CD4-positive, alpha-beta T cell treated with Interleukin-17A for 4 hours (primary cell): Measurements from ENCODE around the gene FRMD3.

Source experiments
- DNase-seq: peaks from one replicate; pipeline ENCODE4 v3.0.0-alpha.2; 2020; ENCODE audit warnings: mixed read lengths

FRMD3 gene

DNA sequence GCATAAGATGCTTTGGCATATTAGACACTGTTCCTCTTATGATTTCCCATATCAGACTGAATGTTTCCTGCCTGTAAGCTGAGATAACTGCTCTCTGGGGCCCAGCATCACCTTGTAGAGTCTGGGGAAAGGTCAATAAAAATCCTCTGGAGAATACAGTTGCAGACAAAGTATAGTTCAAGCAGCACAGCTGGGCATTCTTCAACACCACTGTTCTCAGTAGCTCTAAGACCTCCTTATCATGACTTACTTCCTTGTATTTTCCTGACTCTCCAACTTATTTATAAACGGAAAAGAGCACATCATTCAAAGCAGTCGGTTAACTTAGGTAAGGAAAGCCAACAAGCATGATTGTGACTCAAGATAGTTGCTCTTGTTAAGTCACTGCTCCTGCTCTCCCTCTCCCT lies 266.5 kb downstream of the FRMD3 start:
- no peak for DNase-seq

GRCh38 chr9:83270116-83270515 lies 268.1 kb downstream of the FRMD3 start:
- DNase-seq, result no peak

- no peak for DNase-seq
Measured at GRCh38 chr9:83267741-83268140, 270.5 kb downstream of the FRMD3 start.

DNA sequence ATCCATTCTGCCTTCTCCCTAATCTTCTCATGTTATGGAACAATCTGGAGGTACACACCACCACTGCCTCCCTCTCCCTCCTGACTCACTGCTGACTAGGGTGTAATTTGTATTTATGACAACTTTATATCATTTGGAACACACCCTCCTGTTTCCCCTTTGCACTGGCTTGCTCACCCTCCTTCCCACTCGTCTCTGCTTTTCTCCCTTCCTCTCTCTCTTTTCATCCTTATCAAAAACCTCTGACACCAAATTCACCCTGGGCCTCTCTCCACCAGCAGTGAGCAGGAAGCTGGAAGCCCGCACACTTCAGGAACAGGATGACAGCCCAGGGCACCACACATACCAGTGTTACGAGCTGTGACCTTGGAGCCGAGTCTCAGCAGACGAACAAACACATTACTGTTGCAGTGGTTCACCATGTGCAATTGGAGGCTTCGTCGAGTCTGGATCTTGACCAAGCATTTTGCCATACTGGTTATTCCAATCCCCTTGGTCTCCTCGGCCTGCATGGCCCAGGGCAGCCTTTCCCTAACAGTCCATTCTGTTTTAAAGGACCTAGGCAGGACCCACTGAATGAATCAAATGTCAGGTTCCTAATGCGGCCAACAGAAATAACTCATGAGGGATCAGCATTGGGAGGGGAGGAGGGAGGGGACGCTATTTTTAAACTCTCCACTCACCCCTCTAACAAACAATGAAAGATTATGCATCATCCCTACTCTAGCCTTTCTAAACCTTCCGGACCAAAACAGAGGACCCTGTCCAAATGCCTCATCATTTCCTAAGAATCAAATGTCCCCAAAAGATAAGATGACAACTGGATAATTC lies 271.3 kb downstream of the FRMD3 start:
- DNase-seq, result no peak

DNA sequence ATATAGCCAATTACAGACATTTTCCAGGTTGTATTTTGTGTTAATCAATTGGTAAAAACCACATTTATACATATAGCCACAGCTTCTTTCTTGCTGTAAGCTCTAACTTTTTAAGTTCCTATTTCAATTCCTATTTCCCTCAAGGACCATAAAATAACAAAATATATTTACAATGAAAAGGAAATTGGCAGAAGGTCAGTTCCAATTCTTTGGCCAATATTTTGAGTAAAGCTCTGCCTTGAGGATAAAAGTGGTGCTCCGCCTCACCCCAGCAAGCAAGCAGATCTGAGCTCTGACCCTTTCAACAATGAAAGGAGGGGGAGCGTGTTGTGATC lies 271.9 kb downstream of the FRMD3 start:
- no peak for DNase-seq

GRCh38 chr9:83264315-83264714 lies 273.9 kb downstream of the FRMD3 start:
- no peak for DNase-seq

DNA sequence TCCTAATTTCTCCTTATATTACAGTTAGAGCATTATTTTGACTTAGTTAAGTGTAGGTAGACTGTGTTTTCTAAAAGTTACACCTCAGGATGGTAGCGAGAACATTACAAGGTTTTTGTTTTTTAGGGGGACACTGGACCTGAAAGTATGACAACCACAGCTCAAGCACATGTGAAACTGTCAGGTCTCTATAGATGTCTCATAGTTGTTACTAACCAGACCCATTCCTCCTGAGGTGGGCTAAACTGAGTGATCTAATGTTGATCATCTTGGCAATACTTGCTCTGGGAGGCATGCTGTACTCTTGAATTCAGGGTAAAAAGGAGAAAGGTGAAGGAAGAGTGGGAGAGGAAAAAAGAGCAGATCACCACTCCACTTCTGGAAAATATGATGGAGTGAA lies 278.6 kb downstream of the FRMD3 start:
- no peak for DNase-seq

GRCh38 chr9:83257937-83258891 lies 280.0 kb downstream of the FRMD3 start:
- DNase-seq, result no peak

DNA sequence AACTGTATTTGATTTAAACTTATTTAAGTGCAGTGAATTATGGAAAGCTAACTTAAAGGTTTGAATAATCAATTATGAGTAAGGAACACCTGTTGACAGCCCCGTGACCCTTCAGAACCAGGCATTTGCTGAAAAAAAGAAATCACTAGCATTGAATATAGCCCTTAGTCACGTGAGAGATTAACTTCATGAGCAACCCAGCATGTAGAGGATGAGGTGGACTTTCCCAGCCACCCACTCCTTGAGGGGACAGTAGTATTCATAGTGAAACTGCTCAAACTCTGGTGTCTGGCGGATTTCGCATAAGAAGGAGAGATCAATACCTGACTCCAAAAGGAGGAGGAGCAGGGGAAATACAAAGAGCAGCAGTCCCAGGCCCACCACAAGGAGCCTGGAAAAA lies 290.5 kb downstream of the FRMD3 start:
- no peak for DNase-seq

GRCh38 chr9:83245979-83246659 lies 292.1 kb downstream of the FRMD3 start:
- no peak for DNase-seq

DNA sequence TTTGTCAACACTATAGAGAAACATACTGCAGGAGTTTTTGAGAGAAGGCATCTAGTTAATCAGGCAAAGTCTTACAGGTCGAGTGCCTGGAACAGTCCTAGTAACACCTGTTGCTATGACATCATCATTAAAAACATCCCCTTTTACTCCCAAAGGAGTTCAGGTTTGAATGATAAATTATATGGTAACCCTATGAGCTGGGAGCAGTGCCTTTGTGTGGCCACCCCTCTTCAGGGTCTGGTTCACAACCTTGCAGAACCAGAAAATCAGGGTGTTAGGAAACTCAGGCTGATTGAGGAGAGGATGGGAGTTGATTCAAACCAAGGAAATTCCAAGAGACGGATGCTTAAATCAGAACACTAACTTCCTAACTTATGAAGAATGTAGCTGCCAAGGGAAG lies 296.1 kb downstream of the FRMD3 start:
- no peak for DNase-seq

DNA sequence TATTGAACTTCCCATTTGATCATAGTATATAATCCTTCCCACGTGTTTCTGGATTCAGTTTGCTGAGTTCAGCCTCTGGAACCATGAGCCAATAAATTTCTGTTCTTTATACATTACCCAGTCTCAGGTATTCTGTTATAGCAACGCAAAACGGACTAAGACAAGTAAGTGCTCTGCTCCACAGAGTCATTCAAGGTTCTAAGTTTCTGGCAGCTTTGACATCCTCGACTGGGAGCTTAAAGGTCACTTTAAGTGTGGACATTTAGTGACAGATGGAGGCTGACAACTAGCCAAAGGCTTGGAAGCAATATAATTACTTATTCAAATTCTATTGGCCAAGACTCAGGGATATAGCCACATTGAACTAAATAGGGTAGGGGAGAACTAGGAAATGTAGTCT lies 297.5 kb downstream of the FRMD3 start:
- no peak for DNase-seq

GRCh38 chr9:83239747-83240146 lies 298.5 kb downstream of the FRMD3 start:
- no peak for DNase-seq

DNA sequence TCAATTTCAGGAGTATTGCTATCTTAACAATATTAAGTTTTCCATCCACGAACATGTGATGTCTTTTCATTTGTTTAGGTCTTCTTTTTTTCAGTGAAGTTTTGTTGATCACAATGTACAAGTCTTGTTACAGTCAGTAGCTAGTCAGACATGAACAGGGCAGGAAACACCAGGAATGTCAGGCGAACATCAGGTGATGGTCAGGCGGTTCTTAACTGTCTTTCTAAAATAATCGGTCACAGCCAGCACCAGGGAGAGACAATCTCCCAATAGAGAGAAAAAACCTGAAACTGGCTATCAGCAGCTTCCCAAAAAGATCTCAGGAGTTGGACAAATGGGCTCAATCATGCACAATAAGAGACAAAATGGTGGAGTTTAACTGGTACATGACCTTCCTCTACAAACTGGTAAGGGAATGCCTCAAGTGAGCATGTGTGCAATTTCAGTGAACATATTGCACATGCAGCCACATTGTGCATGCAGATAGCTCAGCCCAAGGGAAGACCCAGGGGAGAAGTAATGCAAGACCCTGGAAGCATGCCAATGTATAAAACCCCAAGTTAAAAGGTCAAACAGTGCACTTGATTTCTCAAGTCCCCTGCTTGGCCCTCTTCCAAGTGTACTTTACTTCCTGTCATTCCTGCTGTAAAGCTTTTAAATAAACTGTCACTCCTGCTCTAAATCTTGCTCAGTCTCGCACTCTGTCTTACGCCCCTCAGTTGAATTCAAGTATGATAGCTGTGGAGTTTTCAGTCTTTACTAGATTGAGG lies 299.1 kb downstream of the FRMD3 start:
- no peak for DNase-seq

DNA sequence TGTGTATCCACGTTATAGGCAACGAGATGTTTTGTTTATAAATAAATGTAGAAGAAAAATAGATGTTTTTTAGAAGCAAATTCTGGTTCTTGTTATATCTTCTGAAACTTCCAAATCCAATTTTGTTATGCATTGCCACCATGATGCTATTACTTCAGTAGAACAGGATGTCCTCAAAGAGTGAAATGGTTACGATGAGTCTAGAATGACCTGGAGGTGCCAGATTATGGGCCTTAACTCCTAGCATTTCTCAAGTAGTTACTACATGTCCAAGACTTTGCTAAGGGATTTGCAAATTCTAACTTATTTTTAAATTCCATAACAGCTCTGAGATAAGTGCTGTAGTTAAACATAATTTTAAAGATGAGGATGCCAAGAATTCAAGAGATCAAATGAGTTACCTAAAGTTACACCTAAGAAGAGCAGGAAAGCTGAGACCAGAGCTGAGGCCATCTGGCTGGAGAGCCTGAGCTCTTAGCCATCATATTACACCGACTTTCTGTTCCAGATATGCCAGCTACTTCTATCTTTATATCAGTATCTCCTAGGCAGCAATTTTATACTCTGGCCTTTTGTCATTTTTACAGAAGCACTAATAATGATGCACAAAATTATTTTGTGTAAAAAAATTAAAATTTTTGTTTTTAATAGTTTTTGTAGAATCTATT lies 302.0 kb downstream of the FRMD3 start:
- DNase-seq, result no peak

GRCh38 chr9:83235526-83235925 lies 302.7 kb downstream of the FRMD3 start:
- no peak for DNase-seq

DNA sequence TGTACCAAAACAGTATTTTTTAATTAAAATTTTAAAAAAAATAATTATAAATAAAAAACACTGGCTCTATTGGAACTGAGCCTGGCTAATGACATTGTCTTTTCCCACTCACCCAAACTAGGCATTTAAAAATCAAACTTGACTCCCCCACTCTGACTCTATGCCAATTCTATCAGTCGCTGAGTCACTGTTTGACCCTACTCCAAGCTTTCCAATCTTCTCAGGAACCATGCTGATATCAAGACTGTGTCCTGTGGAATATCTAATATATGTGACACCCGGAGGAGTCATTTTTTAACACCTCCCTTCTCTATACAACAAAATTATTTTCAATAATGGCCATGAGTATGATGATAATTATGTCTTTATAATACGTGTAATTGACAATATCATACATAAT lies 303.7 kb downstream of the FRMD3 start:
- DNase-seq, result no peak

GRCh38 chr9:83233647-83234046 lies 304.6 kb downstream of the FRMD3 start:
- DNase-seq, result no peak

DNA sequence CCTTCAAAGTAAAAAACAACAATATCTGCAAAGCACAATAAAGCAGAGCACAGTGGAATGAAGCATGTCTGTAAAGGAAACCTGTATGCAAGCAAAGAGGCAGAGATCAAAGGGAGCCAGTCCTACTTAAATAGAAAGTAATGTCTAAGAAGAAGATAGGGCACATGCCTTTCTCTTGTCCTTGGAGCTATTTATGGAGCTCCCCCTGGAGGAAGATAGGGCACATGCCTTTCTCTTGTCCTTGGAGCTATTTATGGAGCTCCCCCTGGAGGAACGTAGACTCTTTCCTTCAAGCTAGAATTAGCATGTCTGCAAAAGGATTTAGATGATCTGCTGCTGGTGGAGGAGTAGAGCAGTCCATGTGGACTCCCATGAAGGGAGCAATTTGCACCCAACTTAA lies 307.2 kb downstream of the FRMD3 start:
- DNase-seq, result no peak

DNA sequence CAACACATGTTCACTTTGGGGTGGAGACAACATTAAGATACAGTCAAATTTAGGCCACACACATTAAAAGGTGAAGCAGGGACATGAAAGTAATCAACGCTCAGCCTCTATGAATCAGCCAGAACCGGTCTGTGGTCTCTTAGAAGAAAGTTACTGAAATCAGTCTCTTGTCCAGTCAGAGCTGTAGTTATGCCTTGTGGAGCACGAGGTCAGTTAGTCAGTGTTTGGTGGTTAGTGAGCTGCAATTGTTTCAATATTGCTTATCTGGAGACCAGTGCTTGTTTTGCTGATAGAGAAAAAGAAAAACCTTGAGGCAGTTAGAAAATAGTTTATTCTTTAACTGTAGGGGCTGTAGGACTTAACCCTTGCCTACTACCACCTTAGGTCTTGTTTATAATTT lies 317.5 kb downstream of the FRMD3 start:
- DNase-seq, result no peak

DNA sequence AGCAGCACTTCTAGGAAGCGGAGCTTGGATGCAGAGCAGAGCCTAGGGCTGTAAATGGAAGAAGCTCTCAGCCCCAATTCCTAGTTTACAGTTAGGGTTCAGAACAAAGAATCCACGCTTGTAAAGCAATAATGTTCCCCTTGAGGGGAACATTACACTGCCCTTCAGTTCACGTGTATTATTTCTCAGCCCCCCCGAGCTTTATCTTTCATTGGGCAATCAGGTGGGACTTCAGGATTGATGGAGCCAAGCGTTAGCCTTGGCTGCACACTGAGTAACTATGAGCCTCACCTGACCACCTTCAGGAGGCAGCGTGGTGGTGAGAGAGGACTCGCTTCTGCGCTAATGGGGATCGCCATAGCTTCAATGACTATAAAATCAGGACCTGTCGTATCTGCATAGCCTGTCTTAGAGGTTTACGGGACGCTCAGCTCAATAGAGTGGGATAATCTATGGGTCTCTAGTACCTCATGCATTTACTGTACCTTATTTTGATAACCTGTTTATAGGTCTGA lies 318.2 kb downstream of the FRMD3 start:
- DNase-seq, result no peak
